HUDEP-2 (cell line): ENCODE measurements around the gene PTGS1.
"Not testable (repeated sequence)": the region's sequence is repeated elsewhere in the genome, so short reads cannot be mapped to it uniquely, and the experiment has no call there.

Experiments used
- DNase-seq, 76 experiments: peaks; one replicate each; lab custom pipeline; 2025; ENCODE audit not compliant: unreplicated experiment in 76 of 76; lab: John Stamatoyannopoulos, UW

Gene PTGS1

GRCh38 chr9:122393284-122393983, 22.6 kb downstream of the PTGS1 start:
- DNase-seq: no peak

DNA sequence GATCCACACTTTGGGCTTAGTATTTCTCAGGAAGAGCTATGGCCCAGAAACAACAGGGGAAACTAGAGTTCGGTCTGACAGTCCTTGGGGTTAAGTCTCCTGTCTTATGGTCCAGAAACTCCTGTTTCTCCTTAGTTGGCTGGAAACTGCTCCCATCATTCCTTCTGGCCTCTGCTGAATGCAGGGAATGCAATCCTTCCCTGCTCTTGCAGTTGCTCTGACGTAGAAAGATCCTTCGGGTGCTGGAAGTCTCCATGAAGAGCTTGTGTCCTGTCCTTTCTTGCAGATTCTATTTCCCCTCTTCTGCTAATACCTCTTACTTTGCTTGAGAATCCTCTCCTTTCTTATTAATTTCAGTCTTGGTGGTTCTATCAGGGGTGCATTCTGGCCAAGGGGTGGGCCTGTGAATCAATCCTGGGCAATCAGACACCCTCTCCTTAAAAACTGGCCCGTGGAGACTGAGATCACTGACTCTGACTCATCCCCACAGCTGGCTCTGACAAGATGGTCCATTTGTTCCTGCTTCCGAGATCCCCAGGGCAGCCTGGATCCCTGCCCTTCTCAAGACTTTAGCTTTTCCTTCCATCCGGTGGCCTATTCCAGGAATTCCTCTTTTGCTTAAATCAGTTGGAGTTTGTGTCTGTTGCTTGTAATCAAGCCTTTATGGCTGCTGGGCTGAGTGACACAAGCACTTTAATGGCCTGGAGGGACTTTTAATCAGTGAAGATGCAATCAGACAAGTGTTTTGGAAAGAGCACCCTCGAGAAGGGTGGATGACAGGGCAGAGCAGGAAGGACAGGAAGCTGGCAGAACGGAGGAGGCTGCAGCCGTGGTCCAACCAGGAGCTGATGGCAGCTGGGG, 23.7 kb downstream of the PTGS1 start:
- DNase-seq: no peak

DNA sequence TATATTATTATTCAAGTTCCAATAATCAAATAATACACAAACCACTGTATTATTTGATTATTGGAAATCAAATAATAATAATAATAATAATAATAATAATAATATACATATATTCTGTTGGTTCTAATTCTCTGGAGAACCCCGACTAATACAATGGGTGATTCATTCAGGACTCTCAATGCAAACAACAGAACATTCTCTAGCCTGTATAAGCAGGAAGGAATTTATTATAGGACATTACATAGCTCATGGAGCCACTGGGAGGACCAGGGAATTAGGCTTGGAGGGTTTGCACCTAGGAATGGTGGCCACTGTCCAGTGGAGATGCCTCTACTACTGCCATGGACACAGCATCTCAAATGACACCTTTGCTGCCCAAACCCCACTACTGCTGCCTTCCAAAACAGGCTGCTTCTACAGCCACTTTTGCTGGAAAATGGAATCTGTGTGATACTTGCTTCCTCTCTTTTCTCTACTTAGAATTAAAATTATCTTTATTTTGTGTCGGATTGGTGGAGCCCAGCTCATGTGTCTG, 25.9 kb downstream of the PTGS1 start:
- no peak for DNase-seq

DNA sequence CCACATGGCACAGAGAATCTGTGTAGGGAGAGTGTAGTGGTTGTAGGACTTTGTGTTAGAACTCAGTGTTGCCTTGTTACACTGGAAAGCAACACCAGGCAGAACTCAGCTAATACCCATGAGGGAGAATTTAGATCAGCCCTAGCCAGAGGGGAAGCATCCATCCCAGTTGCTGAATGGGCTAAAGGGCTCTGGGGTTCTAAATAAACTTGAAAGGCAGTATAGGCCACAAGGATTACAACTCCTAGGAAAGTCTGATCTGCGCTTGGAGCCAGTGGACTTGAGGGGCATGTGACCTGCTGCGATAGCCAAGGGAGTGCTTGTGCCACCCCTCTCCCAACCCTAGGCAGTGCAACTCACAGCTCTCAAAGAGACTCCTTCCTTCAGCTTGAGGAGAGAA, 26.9 kb downstream of the PTGS1 start:
- no peak for DNase-seq

GRCh38 chr9:122398371-122398924, 27.6 kb downstream of the PTGS1 start:
- no peak for DNase-seq

DNA sequence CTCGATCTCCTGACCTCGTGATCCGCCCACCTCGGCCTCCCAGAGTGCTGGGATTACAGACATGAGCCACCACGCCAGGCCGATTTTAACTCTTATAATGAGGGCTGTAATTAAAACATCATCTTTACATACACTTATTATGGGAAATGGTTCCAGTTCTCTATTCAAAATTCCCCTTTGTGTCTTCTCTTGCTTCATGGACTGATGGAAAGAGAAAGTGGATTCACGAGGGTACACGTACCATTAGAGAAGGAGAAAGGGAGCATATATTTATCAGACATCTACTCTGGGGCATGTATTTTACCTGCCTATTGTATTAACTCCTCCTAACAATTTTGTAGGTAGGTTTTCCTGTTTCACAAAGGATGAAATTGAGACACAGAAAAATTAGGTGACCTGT, 31.1 kb downstream of the PTGS1 start:
- no peak for DNase-seq

DNA sequence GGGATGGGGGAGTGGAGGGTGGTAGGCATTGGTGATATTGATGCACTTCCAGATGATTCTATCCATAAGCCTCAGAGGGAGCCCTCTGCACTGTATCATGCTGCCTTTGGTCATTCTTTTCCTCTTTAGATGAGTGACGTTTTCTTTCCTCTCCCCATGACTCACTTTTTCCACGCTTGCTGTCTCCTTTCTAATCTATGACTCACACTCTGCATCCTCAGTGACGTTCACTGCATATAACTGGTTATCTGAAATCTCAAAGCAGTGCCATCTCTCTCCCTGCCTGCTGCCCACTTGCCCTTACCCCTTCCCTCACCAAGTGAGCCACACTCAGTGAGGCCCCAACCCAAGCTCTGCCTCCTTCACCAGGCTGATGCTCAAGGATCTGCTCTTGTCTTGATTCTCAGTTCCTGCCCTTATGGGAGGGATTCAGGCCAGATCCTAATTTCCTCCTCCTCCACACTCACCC, 31.6 kb downstream of the PTGS1 start:
- DNase-seq: peak in 46 of 76 experiments; percentile 7 to 91 (median 58)

GRCh38 chr9:122402874-122403273, 32.0 kb downstream of the PTGS1 start:
- no peak for DNase-seq

DNA sequence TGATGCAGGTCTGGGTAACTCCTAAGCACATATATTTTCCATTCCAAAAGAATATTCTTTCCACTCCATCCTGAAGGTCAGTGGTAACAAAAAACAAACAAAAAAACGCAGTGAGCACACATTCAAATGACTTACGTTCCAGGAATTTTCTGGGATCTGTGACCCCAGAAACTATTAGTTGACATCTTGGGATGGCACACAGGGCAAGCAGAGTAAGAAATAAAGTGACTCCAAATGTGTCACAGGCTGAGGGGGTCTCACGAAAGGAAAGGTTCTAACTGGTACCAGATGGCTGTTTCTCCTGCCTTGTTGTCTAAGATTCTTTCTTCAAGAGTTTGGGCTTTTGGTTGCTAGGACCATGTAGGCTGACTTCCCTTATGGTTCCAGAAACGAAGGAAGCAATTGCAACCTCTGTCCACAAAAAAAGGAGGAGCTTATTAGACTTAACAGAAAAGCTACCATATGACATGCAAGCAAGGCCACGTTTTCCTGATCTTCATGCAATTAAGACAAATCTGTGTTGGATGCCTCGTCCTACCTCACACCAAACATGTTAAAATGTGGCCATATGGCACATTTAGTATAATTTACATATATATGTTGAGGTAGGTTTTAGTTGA, 32.7 kb downstream of the PTGS1 start:
- no peak for DNase-seq

GRCh38 chr9:122405304-122406069, 34.7 kb downstream of the PTGS1 start:
- DNase-seq: peak in 6 of 76 experiments; percentile 2 to 16 (median 8)

- peak in 12 of 76 experiments; percentile 5 to 39 (median 14) for DNase-seq
These were observed 35.5 kb downstream of the PTGS1 start for GRCh38 chr9:122406070-122406890.

GRCh38 chr9:122414108-122414507, 43.3 kb downstream of the PTGS1 start:
- not testable (repeated sequence) for DNase-seq

- DNase-seq: no peak
These were observed 47.2 kb downstream of the PTGS1 start for GRCh38 chr9:122418016-122418415.

DNA sequence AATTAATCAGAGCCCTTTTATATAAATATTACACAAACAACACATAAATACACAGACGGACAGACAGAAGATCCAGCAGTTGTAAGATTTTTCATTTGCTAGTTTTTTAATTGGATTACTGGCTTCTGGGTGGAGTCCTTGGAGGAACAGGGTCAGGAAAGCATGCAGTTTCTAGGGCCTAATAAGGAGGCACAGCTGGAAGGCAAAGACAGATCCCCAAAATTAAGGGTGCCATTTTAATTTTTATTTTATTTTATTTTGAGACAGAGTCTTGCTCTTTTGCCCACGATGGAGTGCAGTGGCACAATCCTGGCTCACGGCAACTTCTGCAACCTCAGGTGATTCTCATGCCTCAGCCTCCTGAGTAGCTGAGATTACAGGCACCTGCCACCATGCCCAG, 49.5 kb downstream of the PTGS1 start:
- no peak for DNase-seq

GRCh38 chr9:122425087-122425486, 54.3 kb downstream of the PTGS1 start:
- no peak for DNase-seq

GRCh38 chr9:122426723-122427122, 55.9 kb downstream of the PTGS1 start:
- DNase-seq: no peak

- no peak for DNase-seq
These were observed 71.7 kb downstream of the PTGS1 start for GRCh38 chr9:122442568-122442967.

- no peak for DNase-seq
These were observed 73.4 kb downstream of the PTGS1 start for GRCh38 chr9:122444041-122444733.
